Measurements from ENCODE around the gene FCHSD1.

The FCHSD1 gene

GRCh38 chr5:141646026-141646425, 5.2 kb downstream of the FCHSD1 start:
- Histone ChIP-seq H3K27me3 (replicated peaks in 2 of 5; ENCODE audit: control insufficient read depth in 4 of 5, insufficient read depth in 5 of 5, low read length in 4 of 5) (no peaks in the 10 kb centered on the region), H3K4me1 (ENCODE audit: control extremely low read depth in 1 of 4, control insufficient read depth in 4 of 4, insufficient read depth in 4 of 4, low read length in 3 of 4) (peaks cover 0 to 7% (median 5%) of the 10 kb centered on the region in 4 experiments), H3K9me3 (ENCODE audit: control extremely low read depth in 1 of 5, control insufficient read depth in 4 of 5, insufficient read depth in 2 of 5, low read depth in 1 of 5, low read length in 4 of 5) (no peaks in the 10 kb centered on the region), H3K4me3 (ENCODE audit: control insufficient read depth in 1 of 7, extremely low read depth in 1 of 7, insufficient read depth in 4 of 7, low read depth in 2 of 7, low read length in 6 of 7) (no peak overlapping the region), H3K27ac (ENCODE audit: insufficient read depth in 1 of 2, low read depth in 1 of 2, low read length in 2 of 2, poor library complexity in 1 of 2, severe bottlenecking in 2 of 2) (no peak overlapping the region), H3K36me3 (ENCODE audit: control insufficient read depth in 4 of 4, insufficient read depth in 4 of 4, low read length in 3 of 4) (peaks cover 2 to 53% (median 25%) of the 10 kb centered on the region in 4 experiments)
- POLR2A ChIA-PET = no interaction called here
- CTCF ChIA-PET = interaction anchor here (1.3 to 1.4 kb wide), 2 partner anchors 8 to 14 kb away, joined by 3 read pairs; no protein-coding TSS in a partner anchor
- 100% methylated on average over 3 of the region's 6 CpGs for WGBS (ENCODE audit: insufficient coverage)
- no peak for DNase-seq

DNA sequence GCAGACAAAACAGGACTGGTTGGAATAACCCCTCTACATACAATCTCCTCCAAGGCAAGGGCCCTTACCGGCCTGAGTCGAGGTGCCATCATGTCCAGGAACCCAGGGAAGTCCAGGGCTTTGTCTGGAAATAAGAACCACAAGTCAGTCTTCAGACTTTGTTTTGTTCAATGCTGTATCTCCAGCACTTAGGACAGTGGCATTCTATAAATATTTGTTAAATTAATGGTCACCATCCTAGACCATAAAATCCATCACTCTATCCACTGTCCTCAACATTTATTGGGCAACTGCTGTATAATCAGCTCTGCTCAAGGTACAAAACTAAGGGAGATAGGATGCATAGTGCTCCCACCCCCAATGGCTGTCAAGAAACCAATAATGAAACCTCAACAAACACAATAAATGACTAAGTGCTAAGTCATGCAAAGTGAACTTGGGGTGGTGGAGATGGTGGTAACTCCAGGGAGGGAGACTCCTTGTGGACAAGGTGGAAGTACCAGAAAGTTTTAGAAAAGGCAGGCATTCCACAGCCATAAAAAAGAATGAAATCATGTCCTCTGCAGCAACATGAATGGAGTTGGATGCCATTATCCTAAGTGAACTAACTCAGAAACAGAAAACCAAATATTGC, 9.5 kb downstream of the FCHSD1 start:
- no peaks in the 10 kb centered on the region for H3K27me3 ChIP-seq (replicated peaks in 2 of 5; ENCODE audit: control insufficient read depth in 4 of 5, insufficient read depth in 5 of 5, low read length in 4 of 5)
- ChIA-PET POLR2A (no interaction called here), CTCF (interaction anchor here (1.0 to 2.4 kb wide), 6 partner anchors 10 to 327 kb away, joined by 3 to 9 read pairs (median 4); partner anchors contain the start of gene RNF14)
- peaks cover 0 to 19% (median 15%) of the 10 kb centered on the region in 4 experiments for H3K4me1 ChIP-seq (ENCODE audit: control extremely low read depth in 1 of 4, control insufficient read depth in 4 of 4, insufficient read depth in 4 of 4, low read length in 3 of 4)
- 100% methylated on average over 2 of the region's 2 CpGs for WGBS (ENCODE audit: insufficient coverage)
- DNase-seq = peak in 2 of 3 donors; percentile 46
- no peak overlapping the region for H3K27ac ChIP-seq (ENCODE audit: insufficient read depth in 1 of 2, low read depth in 1 of 2, low read length in 2 of 2, poor library complexity in 1 of 2, severe bottlenecking in 2 of 2)
- peaks cover 1 to 41% (median 17%) of the 10 kb centered on the region in 4 experiments for H3K36me3 ChIP-seq (ENCODE audit: control insufficient read depth in 4 of 4, insufficient read depth in 4 of 4, low read length in 3 of 4)
- H3K9me3 ChIP-seq (ENCODE audit: control extremely low read depth in 1 of 5, control insufficient read depth in 4 of 5, insufficient read depth in 2 of 5, low read depth in 1 of 5, low read length in 4 of 5) = no peaks in the 10 kb centered on the region
- no peak overlapping the region for H3K4me3 ChIP-seq (ENCODE audit: control insufficient read depth in 1 of 7, extremely low read depth in 1 of 7, insufficient read depth in 4 of 7, low read depth in 2 of 7, low read length in 6 of 7)

- no peak overlapping the region for H3K4me3 ChIP-seq (ENCODE audit: control insufficient read depth in 1 of 7, extremely low read depth in 1 of 7, insufficient read depth in 4 of 7, low read depth in 2 of 7, low read length in 6 of 7)
- CTCF ChIA-PET = interaction anchor here (0.9 to 1.3 kb wide), 2 partner anchors 13 to 49 kb away, joined by 3 to 5 read pairs; no protein-coding TSS in a partner anchor
- H3K4me1 ChIP-seq (ENCODE audit: control extremely low read depth in 1 of 4, control insufficient read depth in 4 of 4, insufficient read depth in 4 of 4, low read length in 3 of 4) = peaks cover 4 to 25% (median 22%) of the 10 kb centered on the region in 4 experiments
- POLR2A ChIA-PET = no interaction called here
- H3K36me3 ChIP-seq (ENCODE audit: control insufficient read depth in 4 of 4, insufficient read depth in 4 of 4, low read length in 3 of 4) = peaks cover 0 to 30% (median 11%) of the 10 kb centered on the region in 4 experiments
- no peak for DNase-seq
- no peak overlapping the region for H3K27ac ChIP-seq (ENCODE audit: insufficient read depth in 1 of 2, low read depth in 1 of 2, low read length in 2 of 2, poor library complexity in 1 of 2, severe bottlenecking in 2 of 2)
- no peaks in the 10 kb centered on the region for H3K27me3 ChIP-seq (replicated peaks in 2 of 5; ENCODE audit: control insufficient read depth in 4 of 5, insufficient read depth in 5 of 5, low read length in 4 of 5)
- H3K9me3 ChIP-seq (ENCODE audit: control extremely low read depth in 1 of 5, control insufficient read depth in 4 of 5, insufficient read depth in 2 of 5, low read depth in 1 of 5, low read length in 4 of 5) = no peaks in the 10 kb centered on the region
- 88% methylated on average over 9 of the region's 9 CpGs for WGBS (ENCODE audit: insufficient coverage)
Observed at GRCh38 chr5:141640698-141641097, 10.5 kb downstream of the FCHSD1 start.

DNA sequence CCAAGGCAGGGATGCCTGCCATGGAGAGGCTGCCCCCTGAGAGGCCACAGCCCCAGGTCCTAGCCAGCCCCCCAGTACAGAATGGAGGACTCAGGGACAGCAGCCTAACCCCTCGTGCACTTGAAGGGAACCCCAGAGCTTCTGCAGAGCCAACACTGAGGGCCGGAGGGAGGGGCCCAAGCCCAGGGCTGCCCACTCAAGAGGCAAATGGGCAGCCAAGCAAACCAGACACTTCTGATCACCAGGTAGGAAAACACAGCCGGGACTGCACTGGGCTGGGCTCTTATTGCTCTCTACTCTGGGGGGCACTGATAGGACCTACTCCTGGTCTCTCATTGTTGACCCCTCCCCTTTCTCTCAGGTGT, 11.2 kb downstream of the FCHSD1 start:
- Histone ChIP-seq H3K27me3 (replicated peaks in 2 of 5; ENCODE audit: control insufficient read depth in 4 of 5, insufficient read depth in 5 of 5, low read length in 4 of 5) (no peaks in the 10 kb centered on the region), H3K4me1 (ENCODE audit: control extremely low read depth in 1 of 4, control insufficient read depth in 4 of 4, insufficient read depth in 4 of 4, low read length in 3 of 4) (peaks cover 4 to 31% (median 27%) of the 10 kb centered on the region in 4 experiments), H3K27ac (ENCODE audit: insufficient read depth in 1 of 2, low read depth in 1 of 2, low read length in 2 of 2, poor library complexity in 1 of 2, severe bottlenecking in 2 of 2) (no peak overlapping the region), H3K4me3 (ENCODE audit: control insufficient read depth in 1 of 7, extremely low read depth in 1 of 7, insufficient read depth in 4 of 7, low read depth in 2 of 7, low read length in 6 of 7) (no peak overlapping the region), H3K36me3 (ENCODE audit: control insufficient read depth in 4 of 4, insufficient read depth in 4 of 4, low read length in 3 of 4) (peaks cover 0 to 25% (median 10%) of the 10 kb centered on the region in 4 experiments), H3K9me3 (ENCODE audit: control extremely low read depth in 1 of 5, control insufficient read depth in 4 of 5, insufficient read depth in 2 of 5, low read depth in 1 of 5, low read length in 4 of 5) (no peaks in the 10 kb centered on the region)
- CTCF ChIA-PET = interaction anchor here (1.3 kb wide), 1 partner anchor 48 kb away, joined by 5 read pairs; no protein-coding TSS in a partner anchor
- no peak for DNase-seq
- WGBS (ENCODE audit: insufficient coverage) = 93% methylated on average over 3 of the region's 3 CpGs
- POLR2A ChIA-PET = no interaction called here

GRCh38 chr5:141639357-141640050, 11.7 kb downstream of the FCHSD1 start:
- WGBS (ENCODE audit: insufficient coverage) = 95% methylated on average over 12 of the region's 12 CpGs
- DNase-seq = no peak
- CTCF ChIA-PET = interaction anchor here (4.5 to 11.2 kb wide), 2 partner anchors 19 to 47 kb away, joined by 29 to 101 read pairs; partner anchors contain the start of gene DIAPH1
- no peak overlapping the region for H3K4me3 ChIP-seq (ENCODE audit: control insufficient read depth in 1 of 7, extremely low read depth in 1 of 7, insufficient read depth in 4 of 7, low read depth in 2 of 7, low read length in 6 of 7)
- POLR2A ChIA-PET = no interaction called here
- H3K27ac ChIP-seq (ENCODE audit: insufficient read depth in 1 of 2, low read depth in 1 of 2, low read length in 2 of 2, poor library complexity in 1 of 2, severe bottlenecking in 2 of 2) = no peak overlapping the region
- H3K9me3 ChIP-seq (ENCODE audit: control extremely low read depth in 1 of 5, control insufficient read depth in 4 of 5, insufficient read depth in 2 of 5, low read depth in 1 of 5, low read length in 4 of 5) = no peaks in the 10 kb centered on the region
- H3K4me1 ChIP-seq (ENCODE audit: control extremely low read depth in 1 of 4, control insufficient read depth in 4 of 4, insufficient read depth in 4 of 4, low read length in 3 of 4) = peaks cover 4 to 36% (median 30%) of the 10 kb centered on the region in 4 experiments
- no peaks in the 10 kb centered on the region for H3K27me3 ChIP-seq (replicated peaks in 2 of 5; ENCODE audit: control insufficient read depth in 4 of 5, insufficient read depth in 5 of 5, low read length in 4 of 5)
- H3K36me3 ChIP-seq (ENCODE audit: control insufficient read depth in 4 of 4, insufficient read depth in 4 of 4, low read length in 3 of 4) = peaks cover 0 to 20% (median 10%) of the 10 kb centered on the region in 4 experiments

- WGBS (ENCODE audit: insufficient coverage) = 87% methylated on average over 2 of the region's 2 CpGs
- no peak for DNase-seq
- ChIA-PET CTCF (interaction anchor here (1.0 to 11.2 kb wide), 4 partner anchors 8 to 46 kb away, joined by 3 to 101 read pairs (median 16); partner anchors contain the start of gene DIAPH1), POLR2A (no interaction called here)
- Histone ChIP-seq H3K27ac (ENCODE audit: insufficient read depth in 1 of 2, low read depth in 1 of 2, low read length in 2 of 2, poor library complexity in 1 of 2, severe bottlenecking in 2 of 2) (no peak overlapping the region), H3K27me3 (replicated peaks in 2 of 5; ENCODE audit: control insufficient read depth in 4 of 5, insufficient read depth in 5 of 5, low read length in 4 of 5) (no peaks in the 10 kb centered on the region), H3K9me3 (ENCODE audit: control extremely low read depth in 1 of 5, control insufficient read depth in 4 of 5, insufficient read depth in 2 of 5, low read depth in 1 of 5, low read length in 4 of 5) (no peaks in the 10 kb centered on the region), H3K4me3 (ENCODE audit: control insufficient read depth in 1 of 7, extremely low read depth in 1 of 7, insufficient read depth in 4 of 7, low read depth in 2 of 7, low read length in 6 of 7) (no peak overlapping the region), H3K4me1 (ENCODE audit: control extremely low read depth in 1 of 4, control insufficient read depth in 4 of 4, insufficient read depth in 4 of 4, low read length in 3 of 4) (peaks cover 4 to 43% (median 30%) of the 10 kb centered on the region in 4 experiments), H3K36me3 (ENCODE audit: control insufficient read depth in 4 of 4, insufficient read depth in 4 of 4, low read length in 3 of 4) (peaks cover 0 to 13% (median 6%) of the 10 kb centered on the region in 4 experiments)
Observed at GRCh38 chr5:141638771-141639170, 12.4 kb downstream of the FCHSD1 start.
